CD4-positive, alpha-beta T cell treated with Interleukin-15 for 1 hour (primary cell): ENCODE results near the gene NCEH1.

Experiments used
- DNase-seq: peaks from one replicate; pipeline ENCODE4 v3.0.0-alpha.2; 2020

NCEH1 gene

GRCh38 chr3:172640751-172641150 lies 70.1 kb downstream of the NCEH1 start:
- no peak for DNase-seq

DNA sequence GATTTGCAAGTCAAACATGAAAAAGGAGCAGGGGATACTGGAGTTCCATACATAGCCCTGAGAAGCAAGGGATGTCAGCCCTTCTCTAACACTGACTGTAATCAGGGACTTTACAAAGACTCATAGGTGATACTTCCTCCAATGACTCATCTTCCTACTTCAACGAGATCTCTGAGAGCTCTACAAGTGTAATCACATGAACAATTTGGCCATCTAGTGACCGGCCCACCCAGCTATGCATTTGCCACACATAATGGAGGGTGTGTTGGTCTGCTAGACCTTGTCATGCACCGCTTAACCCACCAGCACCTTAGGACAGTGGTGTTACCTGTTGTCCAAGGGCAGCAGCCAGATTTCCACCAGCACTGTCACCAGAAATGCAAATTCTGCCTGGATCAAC lies 75.3 kb downstream of the NCEH1 start:
- DNase-seq, result no peak

DNA sequence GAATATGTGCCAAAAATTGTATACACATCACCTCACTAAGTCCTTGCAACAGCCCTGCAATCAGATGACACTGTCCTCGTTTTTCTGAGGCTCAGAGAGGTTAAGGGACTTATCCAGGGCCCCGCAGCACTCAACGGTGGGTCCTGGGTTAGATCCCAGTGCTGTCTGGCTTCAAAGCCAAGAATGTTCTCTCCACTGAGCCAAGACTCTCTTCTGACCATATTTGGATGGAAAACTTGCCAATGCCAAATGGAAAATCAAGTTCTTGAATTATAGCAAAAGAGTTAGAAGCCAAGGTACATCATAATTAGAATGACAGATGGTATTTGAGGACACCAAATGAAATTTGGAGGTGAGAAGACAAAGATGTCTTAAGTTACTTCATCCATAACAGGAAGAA lies 75.9 kb downstream of the NCEH1 start:
- DNase-seq, result no peak

GRCh38 chr3:172630316-172630715 lies 80.6 kb downstream of the NCEH1 start:
- no peak for DNase-seq

DNA sequence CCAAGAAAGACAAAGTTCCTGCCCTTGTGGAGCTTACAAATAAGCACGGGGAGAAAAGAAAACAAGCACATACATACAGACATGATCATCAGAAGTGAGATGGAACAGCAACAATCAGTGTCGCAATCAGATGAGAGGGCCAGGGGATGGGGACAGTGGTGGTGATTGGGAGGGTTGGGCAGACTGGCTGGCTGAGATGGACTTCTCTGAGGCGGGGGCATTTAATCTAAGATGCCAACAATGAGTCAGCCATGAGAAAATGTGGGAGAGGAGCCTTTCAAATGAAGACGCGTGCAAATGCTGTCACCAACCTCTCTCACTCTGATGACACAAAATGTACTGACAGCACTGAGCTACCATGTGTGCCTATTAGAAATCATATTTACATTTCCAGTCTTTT lies 81.4 kb downstream of the NCEH1 start:
- no peak for DNase-seq

- DNase-seq, result no peak
These were observed 83.6 kb downstream of the NCEH1 start for GRCh38 chr3:172627057-172627809.

DNA sequence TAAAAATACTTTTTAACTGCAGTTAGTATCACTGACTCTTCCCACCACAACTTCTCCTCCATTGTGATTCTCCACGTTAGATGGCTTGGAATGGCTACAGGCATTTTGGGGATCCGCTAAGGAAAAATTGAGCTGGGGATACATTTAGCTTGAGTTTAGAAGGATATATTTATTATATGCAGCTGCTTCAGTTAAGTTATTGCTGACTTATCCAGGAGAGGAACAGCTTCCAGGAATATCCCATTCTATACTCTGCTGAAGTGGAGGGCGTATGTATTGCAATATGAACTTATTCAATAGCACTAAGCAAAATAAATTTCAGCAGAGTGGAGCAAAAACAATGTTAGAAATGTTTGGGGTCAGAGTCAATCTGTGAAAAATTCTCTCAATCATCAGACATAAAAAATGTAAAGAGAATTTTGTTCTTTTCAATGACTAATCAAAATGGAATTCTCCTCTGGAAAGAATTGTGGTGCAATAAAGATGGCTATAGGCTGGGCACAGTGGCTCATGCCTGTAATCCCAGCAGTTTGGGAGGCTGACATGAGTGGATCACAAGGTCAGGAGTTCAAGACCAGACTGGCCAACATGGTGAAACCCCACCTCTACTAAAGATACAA lies 84.7 kb downstream of the NCEH1 start:
- DNase-seq, result no peak

DNA sequence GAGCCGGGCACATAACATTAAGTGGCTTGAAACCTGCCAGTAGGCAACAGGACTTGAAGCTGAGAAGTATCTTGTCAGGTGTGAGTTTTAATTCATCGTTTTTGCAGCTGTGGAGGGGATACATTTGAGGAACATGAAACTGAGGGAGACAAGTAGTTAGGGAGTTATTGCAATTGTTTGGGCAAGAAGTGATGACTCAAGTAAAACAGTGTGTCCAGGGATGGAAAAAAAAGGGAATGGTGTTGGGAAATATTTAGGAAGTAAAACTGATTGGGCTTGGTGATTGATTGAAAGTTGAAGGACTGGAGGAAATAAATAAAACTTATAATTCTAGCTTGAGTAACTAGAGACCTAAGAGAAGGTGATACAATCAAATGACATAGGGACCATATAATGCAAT lies 85.5 kb downstream of the NCEH1 start:
- DNase-seq, result no peak

DNA sequence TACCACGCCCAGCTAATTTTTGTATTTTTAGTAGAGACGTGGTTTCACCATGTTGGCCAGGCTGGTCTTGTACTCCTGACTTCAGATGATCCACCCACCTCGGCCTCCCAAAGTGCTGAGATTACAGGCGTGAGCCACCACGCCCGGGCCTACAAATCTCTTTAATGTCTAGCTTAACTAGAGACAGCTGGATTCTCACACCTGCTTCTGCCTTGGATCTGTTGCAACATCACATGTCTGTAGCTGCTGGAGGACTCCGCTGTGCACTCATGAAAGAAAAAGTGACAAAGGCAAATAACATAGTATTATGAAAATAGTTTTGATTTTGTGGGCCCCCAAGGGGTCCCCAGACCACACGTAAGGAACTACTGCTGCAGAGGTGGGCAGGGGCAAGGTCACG lies 85.9 kb downstream of the NCEH1 start:
- DNase-seq, result no peak

DNA sequence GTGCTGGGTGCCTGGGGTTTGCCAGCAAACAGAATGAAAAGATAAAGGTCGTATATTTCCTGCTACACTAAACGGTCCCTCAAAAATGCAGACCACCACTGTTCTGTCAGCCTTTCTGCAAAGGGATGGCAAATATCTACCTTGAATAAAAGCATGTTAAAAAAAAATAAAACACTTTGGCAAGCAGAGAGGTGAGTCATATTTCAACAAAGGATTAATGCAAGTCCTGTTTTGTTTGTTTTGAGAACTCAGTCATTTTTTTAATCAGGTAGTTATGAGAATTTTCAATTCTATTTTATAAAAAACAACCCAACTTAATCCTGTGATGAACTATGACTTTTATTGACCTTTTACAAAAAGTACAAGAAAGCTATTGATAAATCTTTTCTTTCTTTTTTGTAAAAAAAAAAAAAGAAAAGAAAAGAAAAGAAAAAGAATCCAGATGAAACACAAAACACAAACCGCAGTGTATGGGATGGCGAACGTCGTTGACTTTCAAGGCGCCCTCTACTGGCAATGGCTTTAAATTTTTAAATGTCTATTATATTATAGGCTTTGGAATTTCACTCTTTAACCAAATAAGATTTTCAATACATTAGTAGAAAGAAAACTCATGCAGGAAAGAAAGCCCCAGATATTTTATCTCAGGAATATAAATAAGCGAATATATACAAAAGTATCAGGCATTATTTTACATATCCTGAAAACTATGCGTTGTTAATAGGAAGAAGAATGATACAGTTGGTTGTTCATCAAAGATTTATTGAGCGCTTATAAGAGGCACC lies 87.8 kb downstream of the NCEH1 start:
- DNase-seq, result no peak

- DNase-seq, result no peak
These were observed 88.7 kb downstream of the NCEH1 start for GRCh38 chr3:172622156-172622555.

- DNase-seq, result no peak
These were observed 92.9 kb downstream of the NCEH1 start for GRCh38 chr3:172617976-172618375.

DNA sequence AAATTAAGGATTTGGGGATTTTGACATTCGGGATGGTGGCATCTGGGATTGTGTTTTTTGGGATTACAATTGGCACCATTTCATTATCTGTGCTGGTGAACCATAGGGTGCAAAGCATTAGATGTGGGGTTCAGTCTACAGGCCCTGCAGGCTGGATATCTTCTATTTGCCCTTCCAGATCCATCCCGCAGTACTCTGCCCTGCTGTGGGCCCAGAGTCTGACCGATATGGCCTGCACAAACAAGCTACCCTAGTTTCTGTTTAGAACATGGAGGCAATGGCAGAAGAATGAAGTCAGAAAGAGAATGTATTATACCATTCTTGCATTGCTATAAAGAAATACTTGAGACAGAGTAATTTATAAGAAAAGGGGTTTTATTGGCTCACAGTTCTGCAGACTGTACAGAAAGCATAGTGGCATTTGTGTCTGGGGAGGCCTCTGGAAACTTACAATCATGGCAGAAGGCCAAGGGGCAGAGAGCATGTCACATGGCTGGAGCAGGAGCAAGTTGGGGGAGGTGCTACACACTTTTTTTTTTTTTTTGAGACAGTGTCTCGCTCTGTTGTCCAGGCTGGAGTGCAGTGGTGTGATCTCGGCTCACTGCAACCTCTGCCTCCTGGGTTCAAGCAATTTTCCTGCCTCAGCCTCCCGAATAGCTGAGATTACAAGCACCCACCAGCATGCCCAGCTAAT lies 93.7 kb downstream of the NCEH1 start:
- no peak for DNase-seq

DNA sequence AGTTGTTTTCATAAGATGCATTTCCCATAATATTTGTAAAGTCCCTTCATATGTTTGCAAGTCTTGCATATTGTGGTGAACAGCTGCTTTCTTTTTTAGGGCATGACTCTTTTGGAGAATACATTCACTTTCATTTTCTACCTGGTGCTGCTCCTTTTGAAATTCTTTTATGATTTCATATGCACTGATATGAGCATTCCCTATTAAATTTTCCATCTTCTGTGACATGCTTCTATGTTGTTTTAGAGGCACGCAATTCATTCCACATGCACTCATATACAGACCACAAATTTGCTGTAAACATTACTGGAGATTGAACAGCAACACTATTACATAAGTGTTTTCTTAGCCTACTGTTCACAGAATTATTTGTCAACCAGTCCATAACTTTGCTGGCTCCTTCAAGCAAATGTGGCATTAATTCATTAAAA lies 94.8 kb downstream of the NCEH1 start:
- no peak for DNase-seq

- no peak for DNase-seq
These were observed 95.6 kb downstream of the NCEH1 start for GRCh38 chr3:172615296-172615695.

- no peak for DNase-seq
These were observed 96.3 kb downstream of the NCEH1 start for GRCh38 chr3:172614340-172615274.

DNA sequence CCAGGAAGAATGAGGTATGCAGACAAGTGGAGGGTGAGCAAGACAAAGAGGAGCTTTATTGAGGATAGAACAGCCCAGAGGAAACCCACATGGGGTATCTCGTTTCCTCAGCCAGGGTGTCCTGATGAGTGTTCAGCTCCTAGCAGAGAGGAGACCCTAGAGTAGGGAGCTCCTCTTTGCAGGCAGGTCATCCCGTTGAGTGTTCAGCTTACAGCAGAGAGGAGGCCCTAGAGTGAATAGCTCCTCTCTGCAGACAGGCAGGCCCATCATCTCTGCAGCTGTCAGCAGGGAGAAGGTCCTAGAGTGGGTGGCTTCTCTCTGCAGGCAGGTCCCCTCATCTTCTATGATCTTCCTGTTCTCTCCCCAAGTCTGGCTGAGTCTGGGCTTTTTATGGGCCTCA lies 97.0 kb downstream of the NCEH1 start:
- DNase-seq, result no peak

- DNase-seq, result no peak
These were observed 97.8 kb downstream of the NCEH1 start for GRCh38 chr3:172612871-172613678.

- no peak for DNase-seq
These were observed 101.1 kb downstream of the NCEH1 start for GRCh38 chr3:172609750-172610149.

DNA sequence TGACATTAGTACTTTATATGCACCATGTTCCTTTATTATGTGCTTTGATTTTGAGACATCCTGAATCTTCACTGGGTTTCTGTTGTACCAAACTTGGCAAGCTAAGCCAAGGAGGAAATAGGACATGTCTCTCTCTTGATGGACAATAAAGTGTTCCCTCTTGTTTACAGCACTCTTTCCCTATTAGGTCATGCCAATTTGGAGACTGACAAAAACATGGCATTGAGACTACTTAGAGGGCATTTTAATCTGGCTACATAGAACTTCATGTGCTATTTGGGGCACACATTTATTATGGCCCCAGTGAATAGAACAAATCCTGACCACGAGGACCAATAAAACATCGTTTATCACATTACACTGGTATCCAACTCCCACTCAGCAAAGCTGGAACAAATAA lies 102.3 kb downstream of the NCEH1 start:
- DNase-seq, result no peak
